Loucy (cell line): ENCODE data around the gene GDF9.

Source experiments
- H2AFZ ChIP-seq: fragments of 200-600 bp; sonication (generic); 2 replicates; pipeline ENCODE4 v1.6.0; 2016; ENCODE audit warnings: antibody characterized with exemption, mild to moderate bottlenecking, low read length, moderate library complexity
- H3F3A ChIP-seq: fragments of 200-600 bp; 2 replicates; pipeline ENCODE4 v1.6.0; 2016; ENCODE audit warnings: antibody characterized with exemption, low read depth, mild to moderate bottlenecking
- H3K27me3 ChIP-seq: fragments of 200-600 bp; sonication (generic); 2 replicates; pipeline ENCODE4 v1.6.1; 2014; ENCODE audit warnings: low read length, mild to moderate bottlenecking; ENCODE audit not compliant: insufficient read depth, poor library complexity, severe bottlenecking
- H3K36me3 ChIP-seq: fragments of 200-600 bp; sonication (generic); 2 replicates; pipeline ENCODE4 v1.6.1; 2016; ENCODE audit warnings: low read length; ENCODE audit not compliant: insufficient read depth
- H3K4me1 ChIP-seq: fragments of 200-600 bp; sonication (generic); 2 replicates; pipeline ENCODE4 v1.5.1; 2014; ENCODE audit warnings: low read length, mild to moderate bottlenecking; ENCODE audit not compliant: insufficient read depth, poor library complexity, severe bottlenecking
- H3K4me2 ChIP-seq: fragments of 200-600 bp; sonication (generic); 2 replicates; pipeline ENCODE4 v1.6.0; 2014; ENCODE audit warnings: antibody characterized with exemption, low read length, low read depth, mild to moderate bottlenecking; ENCODE audit not compliant: poor library complexity, severe bottlenecking
- H3K4me3 ChIP-seq: fragments of 200-600 bp; sonication (generic); 2 replicates; pipeline ENCODE4 v1.5.1; 2014; ENCODE audit warnings: low read length, mild to moderate bottlenecking, mixed read lengths; ENCODE audit not compliant: poor library complexity, severe bottlenecking
- H3K79me2 ChIP-seq: fragments of 200-600 bp; sonication (generic); 2 replicates; pipeline ENCODE4 v1.6.1; 2014; ENCODE audit warnings: low read length; ENCODE audit not compliant: insufficient read depth
- H3K9ac ChIP-seq: fragments of 200-600 bp; sonication (generic); 2 replicates; pipeline ENCODE4 v1.6.0; 2014; ENCODE audit warnings: mild to moderate bottlenecking, low read depth, low read length, moderate library complexity; ENCODE audit not compliant: poor library complexity, severe bottlenecking
- H3K9me2 ChIP-seq: fragments of 200-600 bp; sonication (generic); replicated peaks from 2 replicates; pipeline ENCODE4 v1.6.1; 2016; ENCODE audit warnings: low read depth, low read length, mixed read lengths
- H3K9me3 ChIP-seq: fragments of 200-600 bp; sonication (generic); 2 replicates; pipeline ENCODE4 v1.6.1; 2014; ENCODE audit warnings: mild to moderate bottlenecking, antibody characterized with exemption, low read length, low read depth; ENCODE audit not compliant: insufficient read depth
- H4K20me1 ChIP-seq: fragments of 200-600 bp; sonication (generic); 2 replicates; pipeline ENCODE4 v1.6.0; 2014; ENCODE audit warnings: antibody characterized with exemption, low read length, mild to moderate bottlenecking; ENCODE audit not compliant: insufficient read depth, poor library complexity, severe bottlenecking
- CTCF ChIP-seq: fragments of 200-600 bp; sonication (generic); conservative IDR thresholded peaks from 2 replicates; pipeline ENCODE4 v1.5.1; 2014; ENCODE audit warnings: mild to moderate bottlenecking, antibody characterized with exemption, low read length
- EZH2phosphoT487 ChIP-seq: fragments of 200-600 bp; IDR thresholded peaks from 2 replicates; pipeline ENCODE4 v1.6.1; 2018; ENCODE audit warnings: antibody characterized with exemption, mild to moderate bottlenecking, moderate library complexity, borderline replicate concordance

The GDF9 gene

DNA sequence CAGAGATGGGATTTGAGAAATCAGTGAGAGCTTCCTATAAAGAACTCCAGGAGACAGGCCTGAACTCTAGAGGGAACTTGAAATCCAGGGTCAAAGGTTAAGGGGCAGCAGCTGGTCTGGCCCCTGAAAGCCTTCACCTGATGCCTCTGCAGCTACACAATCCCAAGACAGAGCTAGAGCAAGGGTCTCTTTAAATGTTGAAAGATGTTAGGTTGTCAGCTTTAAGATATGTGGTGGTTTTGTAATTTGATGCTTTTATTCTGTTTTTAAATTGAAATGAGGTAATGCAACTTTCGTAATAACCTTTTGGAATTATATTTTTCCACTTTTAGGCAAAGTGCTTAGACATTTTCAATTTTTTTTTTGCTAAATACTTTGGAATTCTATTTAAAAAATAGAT is 50.8 kb downstream of the GDF9 start:
- H3K36me3 ChIP-seq = no peaks in the 10 kb centered on the region
- H3K27me3 ChIP-seq = no peaks in the 10 kb centered on the region
- no peak overlapping the region for H3K9ac ChIP-seq
- TF ChIP-seq CTCF (no peak), EZH2phosphoT487 (no peak)
- no peak overlapping the region for H3K4me2 ChIP-seq
- H3K9me2 ChIP-seq = no peaks in the 10 kb centered on the region
- H3F3A ChIP-seq = no peaks in the 10 kb centered on the region
- H3K9me3 ChIP-seq = no peaks in the 10 kb centered on the region
- H4K20me1 ChIP-seq = no peaks in the 10 kb centered on the region
- no peak overlapping the region for H2AFZ ChIP-seq
- no peaks in the 10 kb centered on the region for H3K79me2 ChIP-seq
- no peak overlapping the region for H3K4me3 ChIP-seq
- no peaks in the 10 kb centered on the region for H3K4me1 ChIP-seq

GRCh38 chr5:132814503-132815294 is 51.6 kb downstream of the GDF9 start:
- no peak overlapping the region for H3K9ac ChIP-seq
- no peak overlapping the region for H3K4me3 ChIP-seq
- TF ChIP-seq EZH2phosphoT487 = no peak
- TF ChIP-seq CTCF = no peak
- H3K36me3 ChIP-seq = no peaks in the 10 kb centered on the region
- H3K4me2 ChIP-seq = no peak overlapping the region
- H3K9me3 ChIP-seq = no peaks in the 10 kb centered on the region
- H4K20me1 ChIP-seq = no peaks in the 10 kb centered on the region
- H3K9me2 ChIP-seq = no peaks in the 10 kb centered on the region
- no peaks in the 10 kb centered on the region for H3K27me3 ChIP-seq
- no peak overlapping the region for H2AFZ ChIP-seq
- no peaks in the 10 kb centered on the region for H3F3A ChIP-seq
- H3K79me2 ChIP-seq = no peaks in the 10 kb centered on the region
- no peaks in the 10 kb centered on the region for H3K4me1 ChIP-seq

- no peaks in the 10 kb centered on the region for H3K27me3 ChIP-seq
- H3K4me1 ChIP-seq = no peaks in the 10 kb centered on the region
- no peaks in the 10 kb centered on the region for H3F3A ChIP-seq
- TF ChIP-seq EZH2phosphoT487 = no peak
- no peak for TF ChIP-seq CTCF
- no peaks in the 10 kb centered on the region for H3K9me3 ChIP-seq
- H3K9me2 ChIP-seq = no peaks in the 10 kb centered on the region
- H3K9ac ChIP-seq = no peak overlapping the region
- no peaks in the 10 kb centered on the region for H4K20me1 ChIP-seq
- H3K79me2 ChIP-seq = no peaks in the 10 kb centered on the region
- H3K4me2 ChIP-seq = no peak overlapping the region
- H3K36me3 ChIP-seq = no peaks in the 10 kb centered on the region
- no peak overlapping the region for H3K4me3 ChIP-seq
- H2AFZ ChIP-seq = no peak overlapping the region
Measured at GRCh38 chr5:132813599-132814502, 52.4 kb downstream of the GDF9 start.
